Astrocyte of the cerebellum (primary cell): ENCODE measurements around the gene ESYT1.

Experiments
- DNase-seq: peaks from one replicate; pipeline ENCODE4 v3.0.0-alpha.2; 2011; ENCODE audit warnings: low read depth
- H3K4me3 ChIP-seq: 2 replicates; pipeline ENCODE4 v1.5.1; 2011; ENCODE audit warnings: mild to moderate bottlenecking, low read depth, low read length, moderate library complexity
- CTCF ChIP-seq: IDR thresholded peaks from 2 replicates; pipeline ENCODE4 v1.5.1; 2012; ENCODE audit warnings: low read length, low read depth, moderate library complexity, mild to moderate bottlenecking; ENCODE audit errors: missing control alignments
- in situ Hi-C: cut with HindIII; loops from 2 replicates; pipeline ENCODE4 v1.10.0; 2017; ENCODE audit warnings: low sequenced_read_pairs

ESYT1 gene

DNA sequence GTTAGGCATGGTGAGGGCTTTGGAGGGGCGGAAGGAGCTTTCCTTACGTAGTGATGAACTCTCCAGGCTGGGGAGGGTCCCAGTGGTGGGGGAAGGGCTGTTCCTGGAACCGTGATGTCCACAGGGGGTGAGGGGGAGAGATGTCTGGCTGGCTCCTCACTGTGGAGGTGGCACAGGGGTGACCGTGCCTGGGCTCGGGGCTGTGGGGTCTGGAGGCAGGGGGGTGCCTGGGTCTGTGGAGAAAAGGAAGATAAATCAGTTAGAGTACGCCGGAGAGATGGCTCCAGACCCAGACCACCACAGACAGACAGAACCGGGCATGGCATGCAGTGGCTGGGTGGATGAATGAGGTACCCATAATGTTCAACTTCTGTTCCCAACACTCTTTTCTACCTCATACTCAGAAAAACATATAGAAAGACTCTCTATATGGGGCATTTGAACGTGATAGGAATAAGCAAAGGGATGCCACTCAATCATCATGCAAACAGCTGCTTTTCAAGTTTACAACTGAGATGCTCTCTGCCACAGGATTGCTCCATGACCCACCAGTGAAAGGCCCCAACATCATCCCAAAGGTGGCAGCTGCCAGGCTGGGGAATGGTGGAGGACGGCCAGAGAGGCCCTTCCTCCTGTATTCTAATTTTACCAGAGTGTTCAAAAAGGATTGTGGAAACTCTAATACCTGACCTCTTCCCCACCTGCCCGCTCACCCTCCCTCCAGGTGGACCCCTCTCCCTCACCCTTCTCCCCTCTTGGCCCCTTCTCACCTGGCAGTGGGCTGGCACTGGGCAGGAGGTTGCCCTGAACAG, 35.7 kb downstream of the ESYT1 start:
- no peak for DNase-seq
- TF ChIP-seq CTCF = no peak
- no peak overlapping the region for H3K4me3 ChIP-seq
- in situ Hi-C loops = no loop called here

GRCh38 chr12:56164345-56164729, 36.3 kb downstream of the ESYT1 start:
- in situ Hi-C loops = no loop called here
- no peak overlapping the region for H3K4me3 ChIP-seq

GRCh38 chr12:56165369-56165768, 37.3 kb downstream of the ESYT1 start:
- in situ Hi-C loops = no loop called here
- no peak for TF ChIP-seq CTCF
- no peak for DNase-seq
- no peak overlapping the region for H3K4me3 ChIP-seq

More at GRCh38 chr12:56164345-56164729, 36.3 kb downstream of the ESYT1 start:
- DNase-seq = no peak
- TF ChIP-seq CTCF = no peak

GRCh38 chr12:56169229-56169759, 41.2 kb downstream of the ESYT1 start:
- no peak for TF ChIP-seq CTCF
- in situ Hi-C loops = no loop called here
- no peak for DNase-seq
- H3K4me3 ChIP-seq = no peak overlapping the region

DNA sequence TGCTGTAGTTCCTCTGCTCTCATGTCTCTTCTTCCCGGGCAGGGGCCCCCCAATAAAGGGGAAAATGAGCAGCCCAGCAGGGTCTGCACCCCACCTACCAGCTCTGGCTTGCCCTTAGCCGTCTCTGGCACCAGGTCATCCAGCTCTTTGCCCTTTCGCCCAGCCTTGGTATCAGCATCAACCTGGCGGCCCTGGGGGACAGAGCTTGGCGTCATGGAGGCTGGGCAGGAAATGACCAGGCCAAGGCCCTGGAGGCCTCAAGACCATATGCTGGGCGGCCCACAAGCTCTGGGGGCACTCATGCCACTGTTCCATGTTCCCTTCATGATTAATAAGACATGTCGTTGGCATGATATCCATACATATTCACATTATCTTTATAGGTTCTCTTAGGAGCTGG, 44.8 kb downstream of the ESYT1 start:
- no peak for DNase-seq
- no peak overlapping the region for H3K4me3 ChIP-seq
- TF ChIP-seq CTCF = no peak
- in situ Hi-C loops = loop anchor here (10.0 kb wide), 1 partner anchor 48 kb away; the partner anchor contains the start of gene ESYT1

GRCh38 chr12:56178347-56178746, 50.3 kb downstream of the ESYT1 start:
- DNase-seq = no peak
- no peak overlapping the region for H3K4me3 ChIP-seq
- no peak for TF ChIP-seq CTCF
- in situ Hi-C loops = loop anchor here (10.0 kb wide), 1 partner anchor 54 kb away; the partner anchor contains the start of gene ESYT1
